ENCODE data around the gene MSH3. TPM values are rescaled to one million over a fixed set of nuclear protein-coding genes. Genes with fewer than 3 reads are reported as not detected.

MSH3 gene
- total and polyA plus RNA-seq, 3 donors from 2014 or later = 7.6 to 17.7 (median 16.6) TPM

GRCh38 chr5:80703747-80704146 is 49.3 kb downstream of the MSH3 start:
- intact Hi-C loops (cut with DNase I; ENCODE audit: low total_unique reads) = no loop called here
- Histone ChIP-seq H3K9me3 (no peaks in the 10 kb centered on the region), H3K36me3 (ENCODE audit: low read depth, missing control alignments) (no peaks in the 10 kb centered on the region), H3K27ac (no peak overlapping the region), H3K27me3 (no peaks in the 10 kb centered on the region), H3K4me1 (no peaks in the 10 kb centered on the region), H3K4me3 (no peak overlapping the region)
- no peak for DNase-seq
- TF ChIP-seq CTCF (IDR thresholded peaks at IDR 0.05) (no peak), POLR2A (IDR thresholded peaks at IDR 0.05) (no peak)
- WGBS, 2 donors = 77 to 85% methylated on average over 4 to 5 of the region's 5 CpGs

- WGBS, 2 donors = 81 to 83% methylated on average over 1 of the region's 1 CpG
- H3K36me3 ChIP-seq (ENCODE audit: low read depth, missing control alignments) = no peaks in the 10 kb centered on the region
- intact Hi-C loops (cut with DNase I; ENCODE audit: low total_unique reads) = no loop called here
Measured at GRCh38 chr5:80704221-80704620, 49.8 kb downstream of the MSH3 start.

GRCh38 chr5:80705216-80705769 is 50.8 kb downstream of the MSH3 start:
- no peaks in the 10 kb centered on the region for H3K36me3 ChIP-seq (ENCODE audit: low read depth, missing control alignments)
- H3K4me3 ChIP-seq = no peak overlapping the region
- intact Hi-C loops (cut with DNase I; ENCODE audit: low total_unique reads) = no loop called here
- no peaks in the 10 kb centered on the region for H3K27me3 ChIP-seq
- no peaks in the 10 kb centered on the region for H3K9me3 ChIP-seq
- H3K4me1 ChIP-seq = no peaks in the 10 kb centered on the region
- DNase-seq = no peak
- 87 to 91% methylated on average over 6 of the region's 6 CpGs for WGBS, 2 donors
- H3K27ac ChIP-seq = no peak overlapping the region
- TF ChIP-seq CTCF (IDR thresholded peaks at IDR 0.05) (no peak), POLR2A (IDR thresholded peaks at IDR 0.05) (no peak)

More at GRCh38 chr5:80704221-80704620, 49.8 kb downstream of the MSH3 start:
- DNase-seq = no peak
- TF ChIP-seq CTCF (IDR thresholded peaks at IDR 0.05) (no peak), POLR2A (IDR thresholded peaks at IDR 0.05) (no peak)
- no peaks in the 10 kb centered on the region for H3K27me3 ChIP-seq
- H3K27ac ChIP-seq = no peak overlapping the region
- H3K4me3 ChIP-seq = no peak overlapping the region
- H3K9me3 ChIP-seq = no peaks in the 10 kb centered on the region
- H3K4me1 ChIP-seq = no peaks in the 10 kb centered on the region

- 88 to 90% methylated on average over 4 of the region's 4 CpGs for WGBS, 2 donors
- DNase-seq = no peak
- TF ChIP-seq POLR2A (IDR thresholded peaks at IDR 0.05) (no peak), CTCF (IDR thresholded peaks at IDR 0.05) (no peak)
- Histone ChIP-seq H3K9me3 (no peaks in the 10 kb centered on the region), H3K36me3 (ENCODE audit: low read depth, missing control alignments) (no peaks in the 10 kb centered on the region), H3K4me1 (no peaks in the 10 kb centered on the region), H3K27me3 (no peaks in the 10 kb centered on the region), H3K27ac (no peak overlapping the region), H3K4me3 (no peak overlapping the region)
- intact Hi-C loops (cut with DNase I; ENCODE audit: low total_unique reads) = no loop called here
Measured at GRCh38 chr5:80705801-80706200, 51.3 kb downstream of the MSH3 start.

GRCh38 chr5:80706835-80707447 is 52.5 kb downstream of the MSH3 start:
- H3K36me3 ChIP-seq (ENCODE audit: low read depth, missing control alignments) = no peaks in the 10 kb centered on the region
- WGBS, 2 donors = 80 to 88% methylated on average over 2 of the region's 2 CpGs

More at GRCh38 chr5:80706835-80707447, 52.5 kb downstream of the MSH3 start:
- Histone ChIP-seq H3K4me1 (no peaks in the 10 kb centered on the region), H3K27ac (no peak overlapping the region), H3K9me3 (no peaks in the 10 kb centered on the region), H3K4me3 (no peak overlapping the region), H3K27me3 (no peaks in the 10 kb centered on the region)
- no peak for DNase-seq
- intact Hi-C loops (cut with DNase I; ENCODE audit: low total_unique reads) = no loop called here
- TF ChIP-seq POLR2A (IDR thresholded peaks at IDR 0.05) (no peak), CTCF (IDR thresholded peaks at IDR 0.05) (no peak)

All from testis (tissue), 3 donors.